GM12878 (cell line): ENCODE results near the gene GDNF. TPM values are rescaled to one million over a fixed set of nuclear protein-coding genes. Genes with fewer than 3 reads are reported as not detected.

Source experiments
- CEBPZ ChIP-seq: fragments of 150-350 bp; IDR thresholded peaks from 2 replicates; pipeline ENCODE4 v1.6.1; 2016; ENCODE audit warnings: low read depth, low read length
- KAT2A ChIP-seq: conservative IDR thresholded peaks from 2 replicates; pipeline ENCODE4 v1.6.1; 2011; ENCODE audit warnings: low read depth, low read length; ENCODE audit not compliant: control insufficient read depth
- NRF1 ChIP-seq: conservative IDR thresholded peaks from 2 replicates; pipeline ENCODE4 v1.6.1; 2011; ENCODE audit warnings: mild to moderate bottlenecking, low read depth, low read length, improper control_type of control experiment
- SUPT20H ChIP-seq: IDR thresholded peaks from 2 replicates; pipeline ENCODE4 v1.6.1; 2011; ENCODE audit warnings: low read depth, mild to moderate bottlenecking, low read length, moderate library complexity, borderline replicate concordance; ENCODE audit not compliant: control insufficient read depth
- TARDBP ChIP-seq: IDR thresholded peaks from 2 replicates; pipeline ENCODE4 v1.6.1; 2016; ENCODE audit warnings: borderline replicate concordance
- polyA plus RNA-seq, 11 experiments: library from polyadenylated mRNA; depleted of rRNA in 4 of 11; unstranded in 6 of 11; stranded (reverse) in 5 of 11; fragments of >200 nt; fragmentation: Nextera tagmentation in 4 of 11; fragmentation: Illumina TruSeq in 1 of 11; extraction: Ambion mirVana in 4 of 11; extraction: Trizol in 1 of 11; gene quantifications; 1 replicate in 1 of 11; 2 replicates in 10 of 11; pipeline versions ENCODE4 v1.2.1 to v1.2.3, GENCODE V29; 2011 to 2016; ENCODE audit warnings: inconsistent platforms in 2 of 11, missing spikeins in 2 of 11, low read depth in 1 of 11
- total RNA-seq, 4 experiments: library from RNA; depleted of rRNA in 3 of 4; stranded (reverse); fragments of >200 nt in 3 of 4; fragmentation: Illumina TruSeq in 1 of 4; extraction: Trizol in 1 of 4; gene quantifications; 2 replicates each; pipeline versions ENCODE4 v1.2.1 to v1.2.3, GENCODE V29; 2013 to 2021
- TF ChIP-seq, protein P1 (sequence below): fragments of 450-650 bp; IDR thresholded peaks from 2 replicates; pipeline ENCODE4 v1.6.1; 2016; ENCODE audit warnings: mild to moderate bottlenecking
- TF ChIP-seq, protein P2 (sequence below), 3 experiments: IDR thresholded peaks in 2 of 3; conservative IDR thresholded peaks in 1 of 3; 2 replicates each; pipeline ENCODE4 v1.5.1; 2011; ENCODE audit warnings: low read depth in 3 of 3, low read length in 3 of 3, mild to moderate bottlenecking in 3 of 3, control low read depth in 2 of 3, moderate library complexity in 2 of 3, inconsistent platforms in 1 of 3, mixed read lengths in 1 of 3; ENCODE audit not compliant: control insufficient read depth in 2 of 3, insufficient read depth in 1 of 3; ENCODE audit errors: extremely low read depth in 1 of 3
- TF ChIP-seq, protein P3 (sequence below): fragments of 450-650 bp; IDR thresholded peaks from 2 replicates; pipeline ENCODE4 v1.6.1; 2017; ENCODE audit warnings: mild to moderate bottlenecking, low read depth, inconsistent platforms; ENCODE audit not compliant: poor library complexity, severe bottlenecking

Gene GDNF
- total and polyA plus RNA-seq, 10 of the 15 experiments (the other 5 are each of a cell fraction or from before 2014, with no cell fraction given), result not detected

DNA sequence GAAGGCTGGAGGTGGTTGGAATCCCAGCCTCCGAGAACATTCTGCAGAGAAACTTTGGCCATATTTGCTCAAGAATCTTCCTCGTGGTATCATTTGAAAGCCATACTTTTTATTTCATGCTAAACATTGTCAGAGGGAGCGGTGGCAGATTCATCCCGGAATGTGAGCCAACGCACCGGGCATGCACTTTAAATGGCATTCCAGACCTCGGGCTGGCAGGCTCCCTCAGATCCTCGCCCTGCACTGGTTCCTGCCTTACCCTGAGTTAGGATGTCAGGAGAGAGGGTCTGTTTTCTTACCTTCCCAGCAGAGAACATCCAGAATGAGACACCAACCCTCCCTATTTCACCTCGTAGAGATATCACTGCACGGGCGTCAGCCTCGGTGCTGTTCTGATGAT is 33.8 kb downstream of the GDNF start (continued):
- no peak for TF ChIP-seq SUPT20H
- TF ChIP-seq, protein P1, sequence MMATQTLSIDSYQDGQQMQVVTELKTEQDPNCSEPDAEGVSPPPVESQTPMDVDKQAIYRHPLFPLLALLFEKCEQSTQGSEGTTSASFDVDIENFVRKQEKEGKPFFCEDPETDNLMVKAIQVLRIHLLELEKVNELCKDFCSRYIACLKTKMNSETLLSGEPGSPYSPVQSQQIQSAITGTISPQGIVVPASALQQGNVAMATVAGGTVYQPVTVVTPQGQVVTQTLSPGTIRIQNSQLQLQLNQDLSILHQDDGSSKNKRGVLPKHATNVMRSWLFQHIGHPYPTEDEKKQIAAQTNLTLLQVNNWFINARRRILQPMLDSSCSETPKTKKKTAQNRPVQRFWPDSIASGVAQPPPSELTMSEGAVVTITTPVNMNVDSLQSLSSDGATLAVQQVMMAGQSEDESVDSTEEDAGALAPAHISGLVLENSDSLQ, result no peak
- no peak for TF ChIP-seq TARDBP
- TF ChIP-seq, protein P2, sequence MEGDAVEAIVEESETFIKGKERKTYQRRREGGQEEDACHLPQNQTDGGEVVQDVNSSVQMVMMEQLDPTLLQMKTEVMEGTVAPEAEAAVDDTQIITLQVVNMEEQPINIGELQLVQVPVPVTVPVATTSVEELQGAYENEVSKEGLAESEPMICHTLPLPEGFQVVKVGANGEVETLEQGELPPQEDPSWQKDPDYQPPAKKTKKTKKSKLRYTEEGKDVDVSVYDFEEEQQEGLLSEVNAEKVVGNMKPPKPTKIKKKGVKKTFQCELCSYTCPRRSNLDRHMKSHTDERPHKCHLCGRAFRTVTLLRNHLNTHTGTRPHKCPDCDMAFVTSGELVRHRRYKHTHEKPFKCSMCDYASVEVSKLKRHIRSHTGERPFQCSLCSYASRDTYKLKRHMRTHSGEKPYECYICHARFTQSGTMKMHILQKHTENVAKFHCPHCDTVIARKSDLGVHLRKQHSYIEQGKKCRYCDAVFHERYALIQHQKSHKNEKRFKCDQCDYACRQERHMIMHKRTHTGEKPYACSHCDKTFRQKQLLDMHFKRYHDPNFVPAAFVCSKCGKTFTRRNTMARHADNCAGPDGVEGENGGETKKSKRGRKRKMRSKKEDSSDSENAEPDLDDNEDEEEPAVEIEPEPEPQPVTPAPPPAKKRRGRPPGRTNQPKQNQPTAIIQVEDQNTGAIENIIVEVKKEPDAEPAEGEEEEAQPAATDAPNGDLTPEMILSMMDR (IDR thresholded peaks at IDR 0.05 in 2 of 3, conservative IDR thresholded peaks at IDR 0.05 in 1 of 3; ENCODE audit: control insufficient read depth in 2 of 3, extremely low read depth in 1 of 3, insufficient read depth in 1 of 3, low read depth in 3 of 3, low read length in 3 of 3), result no peak
- TF ChIP-seq CEBPZ, result no peak
- TF ChIP-seq, protein P3, sequence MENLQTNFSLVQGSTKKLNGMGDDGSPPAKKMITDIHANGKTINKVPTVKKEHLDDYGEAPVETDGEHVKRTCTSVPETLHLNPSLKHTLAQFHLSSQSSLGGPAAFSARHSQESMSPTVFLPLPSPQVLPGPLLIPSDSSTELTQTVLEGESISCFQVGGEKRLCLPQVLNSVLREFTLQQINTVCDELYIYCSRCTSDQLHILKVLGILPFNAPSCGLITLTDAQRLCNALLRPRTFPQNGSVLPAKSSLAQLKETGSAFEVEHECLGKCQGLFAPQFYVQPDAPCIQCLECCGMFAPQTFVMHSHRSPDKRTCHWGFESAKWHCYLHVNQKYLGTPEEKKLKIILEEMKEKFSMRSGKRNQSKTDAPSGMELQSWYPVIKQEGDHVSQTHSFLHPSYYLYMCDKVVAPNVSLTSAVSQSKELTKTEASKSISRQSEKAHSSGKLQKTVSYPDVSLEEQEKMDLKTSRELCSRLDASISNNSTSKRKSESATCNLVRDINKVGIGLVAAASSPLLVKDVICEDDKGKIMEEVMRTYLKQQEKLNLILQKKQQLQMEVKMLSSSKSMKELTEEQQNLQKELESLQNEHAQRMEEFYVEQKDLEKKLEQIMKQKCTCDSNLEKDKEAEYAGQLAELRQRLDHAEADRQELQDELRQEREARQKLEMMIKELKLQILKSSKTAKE, result no peak
- TF ChIP-seq NRF1, result no peak
- TF ChIP-seq KAT2A, result no peak
- TF ChIP-seq, all 136 proteins: peak for 0
